ENCODE data around the gene C17orf107.

The C17orf107 gene

DNA sequence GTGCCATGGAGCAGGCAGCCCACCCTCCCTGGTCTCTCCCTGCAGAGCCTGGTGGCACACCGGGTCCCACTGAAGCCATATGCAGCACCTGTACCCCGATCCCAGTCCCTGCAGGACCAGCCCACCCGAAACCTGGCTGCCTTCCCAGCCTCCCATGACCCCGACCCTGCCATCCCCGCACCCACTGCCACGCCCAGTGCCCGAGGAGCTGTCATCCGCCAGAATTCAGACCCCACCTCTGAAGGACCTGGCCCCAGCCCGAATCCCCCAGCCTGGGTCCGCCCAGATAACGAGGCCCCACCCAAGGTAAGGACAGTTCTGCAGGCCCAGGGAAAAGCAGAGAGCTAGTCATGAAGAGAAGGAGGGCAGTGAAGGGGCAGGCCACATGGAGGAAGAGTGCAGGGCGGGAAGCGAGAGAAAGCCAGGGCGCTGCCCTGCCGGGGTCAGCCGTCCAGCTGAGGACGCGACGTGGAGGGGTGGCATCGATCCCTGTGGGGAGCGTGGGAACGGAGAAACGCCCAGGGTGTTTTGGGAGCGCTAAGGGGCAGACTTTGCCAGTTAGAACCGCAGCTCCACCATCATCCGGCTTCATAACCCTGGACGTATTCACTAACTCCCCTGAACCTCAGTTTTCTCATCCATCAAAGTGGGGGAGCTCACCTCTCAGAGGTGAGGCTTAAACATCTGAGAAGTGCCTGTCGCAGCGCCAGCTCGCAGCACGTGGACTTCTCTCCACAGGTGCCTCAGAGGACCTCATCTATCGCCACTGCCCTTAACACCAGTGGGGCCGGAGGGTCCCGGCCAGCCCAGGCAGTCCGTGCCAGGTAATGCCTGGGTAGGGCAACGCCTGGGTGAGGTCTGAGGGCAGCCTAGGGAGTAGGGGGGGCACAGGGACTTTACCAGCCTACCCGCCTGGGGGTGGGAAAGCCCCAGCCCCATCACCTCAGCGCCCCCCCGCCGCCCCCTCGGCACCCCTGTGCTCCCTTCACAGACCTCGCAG is 7.6 kb upstream of the C17orf107 start:
- TF ChIP-seq, protein P1, sequence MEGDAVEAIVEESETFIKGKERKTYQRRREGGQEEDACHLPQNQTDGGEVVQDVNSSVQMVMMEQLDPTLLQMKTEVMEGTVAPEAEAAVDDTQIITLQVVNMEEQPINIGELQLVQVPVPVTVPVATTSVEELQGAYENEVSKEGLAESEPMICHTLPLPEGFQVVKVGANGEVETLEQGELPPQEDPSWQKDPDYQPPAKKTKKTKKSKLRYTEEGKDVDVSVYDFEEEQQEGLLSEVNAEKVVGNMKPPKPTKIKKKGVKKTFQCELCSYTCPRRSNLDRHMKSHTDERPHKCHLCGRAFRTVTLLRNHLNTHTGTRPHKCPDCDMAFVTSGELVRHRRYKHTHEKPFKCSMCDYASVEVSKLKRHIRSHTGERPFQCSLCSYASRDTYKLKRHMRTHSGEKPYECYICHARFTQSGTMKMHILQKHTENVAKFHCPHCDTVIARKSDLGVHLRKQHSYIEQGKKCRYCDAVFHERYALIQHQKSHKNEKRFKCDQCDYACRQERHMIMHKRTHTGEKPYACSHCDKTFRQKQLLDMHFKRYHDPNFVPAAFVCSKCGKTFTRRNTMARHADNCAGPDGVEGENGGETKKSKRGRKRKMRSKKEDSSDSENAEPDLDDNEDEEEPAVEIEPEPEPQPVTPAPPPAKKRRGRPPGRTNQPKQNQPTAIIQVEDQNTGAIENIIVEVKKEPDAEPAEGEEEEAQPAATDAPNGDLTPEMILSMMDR (IDR thresholded peaks at IDR 0.05; ENCODE audit: extremely low read depth, missing control alignments) = no peak
- no peak for DNase-seq (ENCODE audit: low spot score)

DNA sequence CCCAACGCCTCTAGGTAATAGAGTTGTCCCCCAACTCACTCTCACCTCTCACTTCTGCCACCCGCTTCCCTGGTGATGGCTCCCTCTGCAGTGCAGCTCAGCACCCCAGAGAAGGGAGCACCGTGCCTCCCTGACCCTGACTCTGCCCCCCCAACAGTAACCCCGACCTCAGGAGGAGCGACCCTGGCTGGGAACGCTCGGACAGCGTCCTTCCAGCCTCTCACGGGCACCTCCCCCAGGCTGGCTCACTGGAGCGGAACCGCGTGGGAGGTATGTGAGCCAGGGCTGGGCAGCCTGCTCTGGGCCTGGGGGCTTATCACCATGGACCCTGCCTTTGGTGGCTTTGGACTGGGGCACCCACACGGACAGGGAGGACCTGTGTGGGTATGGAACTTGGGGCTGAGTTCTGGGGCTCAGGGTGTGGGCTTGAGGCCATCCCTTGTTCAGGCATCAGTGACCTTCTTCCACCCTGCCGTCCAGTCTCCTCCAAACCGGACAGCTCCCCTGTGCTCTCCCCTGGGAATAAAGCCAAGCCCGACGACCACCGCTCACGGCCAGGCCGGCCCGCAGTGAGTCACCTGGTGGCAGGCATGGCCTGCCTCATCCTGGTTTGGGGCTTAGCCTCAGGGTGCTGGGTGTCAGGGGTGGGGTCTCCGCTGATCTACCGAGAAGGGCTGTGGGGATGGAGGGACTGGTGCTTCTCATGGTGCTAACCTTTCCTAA is 6.7 kb upstream of the C17orf107 start:
- TF ChIP-seq, protein P1 (IDR thresholded peaks at IDR 0.05; ENCODE audit: extremely low read depth, missing control alignments) = no peak
- no peak for DNase-seq (ENCODE audit: low spot score)

DNA sequence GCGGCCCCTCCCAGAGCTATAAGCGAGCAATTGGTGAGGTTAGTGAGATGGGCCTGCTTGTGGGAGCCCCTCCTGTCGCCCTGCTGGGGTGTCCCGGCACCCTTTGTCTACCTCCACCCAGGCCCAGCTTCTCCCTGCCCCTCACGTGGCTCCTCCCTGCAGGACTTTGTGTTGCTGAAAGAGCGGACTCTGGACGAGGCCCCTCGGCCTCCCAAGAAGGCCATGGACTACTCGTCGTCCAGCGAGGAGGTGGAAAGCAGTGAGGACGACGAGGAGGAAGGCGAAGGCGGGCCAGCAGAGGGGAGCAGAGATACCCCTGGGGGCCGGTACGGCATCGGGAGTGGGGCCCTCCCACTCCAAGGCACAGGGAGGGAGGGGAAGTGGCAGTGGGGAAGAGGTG is 6.1 kb upstream of the C17orf107 start:
- TF ChIP-seq, protein P1 (IDR thresholded peaks at IDR 0.05; ENCODE audit: extremely low read depth, missing control alignments) = no peak
- no peak for DNase-seq (ENCODE audit: low spot score)

DNA sequence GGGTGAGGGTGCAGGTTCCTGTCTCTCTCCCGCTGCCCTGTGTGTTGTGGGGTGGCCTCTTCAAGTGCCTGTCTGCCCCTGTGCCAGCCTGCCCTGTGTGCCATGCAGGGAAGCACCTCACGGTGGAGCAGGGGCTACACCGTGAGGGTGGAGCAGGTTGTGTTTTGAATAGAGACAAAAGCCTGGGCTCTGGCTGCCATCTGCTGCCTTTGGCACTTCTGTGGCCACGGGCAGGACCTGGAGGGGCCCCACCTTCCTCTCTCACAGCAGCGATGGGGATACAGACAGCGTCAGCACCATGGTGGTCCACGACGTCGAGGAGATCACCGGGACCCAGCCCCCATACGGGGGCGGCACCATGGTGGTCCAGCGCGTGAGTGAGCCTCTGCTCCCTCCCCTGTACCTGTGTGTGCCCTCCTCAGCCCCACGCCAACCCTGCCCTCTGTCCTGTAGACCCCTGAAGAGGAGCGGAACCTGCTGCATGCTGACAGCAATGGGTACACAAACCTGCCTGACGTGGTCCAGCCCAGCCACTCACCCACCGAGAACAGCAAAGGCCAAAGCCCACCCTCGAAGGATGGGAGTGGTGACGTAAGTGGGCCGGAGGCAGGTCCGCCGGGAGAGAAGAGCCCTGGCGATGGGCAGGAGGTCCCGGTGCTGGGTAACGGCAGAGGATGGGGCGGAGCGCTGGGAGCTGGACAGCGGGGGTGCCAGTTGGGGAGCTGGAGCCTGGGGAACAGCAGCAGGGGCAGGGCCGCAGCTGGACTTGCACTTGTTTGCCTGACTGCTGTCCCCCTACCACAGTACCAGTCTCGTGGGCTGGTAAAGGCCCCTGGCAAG is 5.4 kb upstream of the C17orf107 start:
- no peak for DNase-seq (ENCODE audit: low spot score)
- TF ChIP-seq, protein P1 (IDR thresholded peaks at IDR 0.05; ENCODE audit: extremely low read depth, missing control alignments) = no peak

DNA sequence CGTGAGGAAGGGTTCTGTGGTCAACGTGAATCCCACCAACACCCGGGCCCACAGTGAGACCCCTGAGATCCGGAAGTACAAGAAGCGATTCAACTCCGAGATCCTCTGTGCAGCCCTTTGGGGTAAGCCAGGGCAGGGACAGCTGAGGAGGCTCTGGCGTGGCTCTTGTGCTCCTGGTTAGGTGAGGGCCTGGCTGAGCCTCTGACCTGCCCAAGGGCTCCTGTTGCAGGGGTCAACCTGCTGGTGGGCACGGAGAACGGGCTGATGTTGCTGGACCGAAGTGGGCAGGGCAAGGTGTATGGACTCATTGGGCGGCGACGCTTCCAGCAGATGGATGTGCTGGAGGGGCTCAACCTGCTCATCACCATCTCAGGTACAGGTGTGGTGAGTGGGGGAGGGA is 4.2 kb upstream of the C17orf107 start:
- DNase-seq (ENCODE audit: low spot score) = no peak
- TF ChIP-seq, protein P1 (IDR thresholded peaks at IDR 0.05; ENCODE audit: extremely low read depth, missing control alignments) = no peak

DNA sequence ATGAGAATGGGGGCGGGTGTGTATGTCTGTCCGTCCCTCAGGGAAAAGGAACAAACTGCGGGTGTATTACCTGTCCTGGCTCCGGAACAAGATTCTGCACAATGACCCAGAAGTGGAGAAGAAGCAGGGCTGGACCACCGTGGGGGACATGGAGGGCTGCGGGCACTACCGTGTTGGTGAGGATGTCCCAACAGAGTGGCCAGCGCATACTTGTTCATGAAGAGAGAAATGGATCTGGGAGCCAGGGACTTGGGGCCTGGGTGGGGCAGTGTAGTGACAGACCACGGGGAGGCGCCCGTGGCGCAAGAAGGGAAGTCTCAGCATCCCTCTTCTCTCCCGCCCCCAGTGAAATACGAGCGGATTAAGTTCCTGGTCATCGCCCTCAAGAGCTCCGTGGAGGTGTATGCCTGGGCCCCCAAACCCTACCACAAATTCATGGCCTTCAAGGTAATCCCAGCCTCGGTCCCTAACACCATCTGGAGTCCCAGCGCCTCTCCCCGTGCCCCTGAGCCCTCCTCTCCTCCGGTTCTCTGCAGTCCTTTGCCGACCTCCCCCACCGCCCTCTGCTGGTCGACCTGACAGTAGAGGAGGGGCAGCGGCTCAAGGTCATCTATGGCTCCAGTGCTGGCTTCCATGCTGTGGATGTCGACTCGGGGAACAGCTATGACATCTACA is 3.5 kb upstream of the C17orf107 start:
- no peak for DNase-seq (ENCODE audit: low spot score)

More for the DNA sequence above, 3.5 kb upstream of the C17orf107 start:
- TF ChIP-seq, protein P1 (IDR thresholded peaks at IDR 0.05; ENCODE audit: extremely low read depth, missing control alignments) = no peak
